Cerebellar nuclear complex (tissue), 1 donor: ENCODE measurements around the gene LRRTM2.
"Not testable (repeated sequence)": the region's sequence is repeated elsewhere in the genome, so short reads cannot be mapped to it uniquely, and the experiment has no call there.

Experiments used
- DNase-seq, 2 experiments: peaks; one replicate each; lab custom pipeline; 2025; lab: John Stamatoyannopoulos, UW

LRRTM2 gene

DNA sequence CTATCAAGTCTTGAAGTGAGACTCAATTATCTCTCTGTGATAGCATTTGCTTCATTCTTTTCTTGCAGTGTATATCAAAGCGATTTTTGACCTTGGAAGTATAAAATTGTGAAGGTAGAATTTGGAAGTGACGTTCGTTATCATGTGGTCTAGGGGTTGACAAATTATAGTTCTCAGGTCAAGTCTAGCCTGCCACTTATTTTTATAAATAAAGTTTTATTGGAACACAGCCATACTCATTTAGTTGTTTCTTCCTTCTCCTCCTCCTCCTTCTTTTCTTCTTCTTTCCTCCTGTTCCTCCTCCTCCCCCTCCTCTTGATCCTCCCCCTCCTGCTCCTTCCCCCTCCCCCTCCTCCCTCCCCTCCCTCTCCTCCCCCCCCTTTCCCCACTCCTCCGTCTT is 38.0 kb downstream of the LRRTM2 start:
- DNase-seq = no peak

DNA sequence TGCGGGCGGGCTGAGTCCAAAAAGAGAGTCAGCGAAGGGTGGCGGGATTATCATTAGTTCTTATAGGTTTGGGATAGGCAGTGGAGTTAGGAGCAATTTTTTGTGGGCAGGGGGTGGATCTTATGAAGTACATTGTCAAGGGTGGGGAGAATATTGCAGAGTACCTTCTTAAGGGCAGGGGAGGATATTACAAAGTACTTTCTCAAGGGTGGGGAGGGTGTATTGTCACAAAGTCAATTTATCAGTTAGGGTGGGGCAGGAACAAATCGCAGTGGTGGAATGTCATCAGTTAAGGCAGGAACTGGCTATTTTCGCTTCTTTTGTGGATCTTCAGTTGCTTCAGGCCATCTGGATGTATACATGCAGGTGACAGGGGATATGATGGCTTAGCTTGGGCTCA is 40.3 kb downstream of the LRRTM2 start:
- not testable (repeated sequence) for DNase-seq

DNA sequence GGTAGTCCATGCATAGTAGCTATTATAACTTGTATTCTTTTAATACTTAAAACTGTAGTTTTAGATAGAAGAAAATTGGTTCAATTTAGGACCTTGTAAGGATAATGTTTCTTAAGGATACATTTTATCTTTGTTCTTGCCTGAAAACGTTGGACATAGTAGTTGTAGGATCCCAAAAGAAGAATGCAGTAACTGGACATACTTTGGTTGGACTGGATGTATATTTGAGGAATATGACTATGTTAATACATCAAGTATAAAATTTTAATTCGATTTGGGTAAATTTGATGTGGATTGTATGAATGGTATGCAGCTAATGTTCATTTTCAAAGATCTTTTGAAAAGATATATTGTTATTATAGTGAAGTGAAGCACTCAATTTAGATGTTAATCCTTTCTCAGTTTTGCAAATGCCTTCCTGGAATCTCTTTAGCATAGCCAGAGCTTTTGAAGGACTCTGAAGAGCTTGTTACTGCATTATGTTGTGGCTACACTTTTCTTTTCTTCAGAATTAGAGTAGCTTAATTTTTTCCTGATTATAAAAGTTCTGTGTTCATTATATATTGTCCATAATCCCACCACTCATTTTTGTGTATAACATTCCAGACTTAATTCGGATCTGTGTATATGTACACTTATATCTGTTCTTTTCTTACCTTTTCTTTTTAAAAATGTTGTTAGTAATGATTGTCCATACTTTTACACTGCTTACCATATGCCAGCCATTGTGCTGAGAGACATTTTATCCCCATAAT is 41.2 kb downstream of the LRRTM2 start:
- no peak for DNase-seq

DNA sequence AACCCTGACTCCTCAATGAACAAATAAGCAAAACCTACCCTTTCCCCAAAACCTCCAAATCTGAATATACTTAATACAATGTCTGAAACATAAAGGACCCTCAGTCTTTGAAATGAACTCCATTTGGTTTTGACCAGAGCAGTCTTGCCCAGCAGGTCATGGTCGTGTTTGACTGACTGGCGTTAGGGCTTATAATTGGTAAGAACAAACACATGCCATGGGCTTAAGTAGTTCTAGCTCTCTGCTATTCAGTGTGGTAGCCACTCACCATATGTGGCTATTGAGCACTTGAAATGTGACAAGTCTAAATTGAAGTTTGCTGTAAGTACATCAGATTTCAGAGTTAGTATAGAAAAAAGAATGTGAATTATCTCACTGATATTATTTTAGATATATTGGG is 42.1 kb downstream of the LRRTM2 start:
- DNase-seq = no peak

DNA sequence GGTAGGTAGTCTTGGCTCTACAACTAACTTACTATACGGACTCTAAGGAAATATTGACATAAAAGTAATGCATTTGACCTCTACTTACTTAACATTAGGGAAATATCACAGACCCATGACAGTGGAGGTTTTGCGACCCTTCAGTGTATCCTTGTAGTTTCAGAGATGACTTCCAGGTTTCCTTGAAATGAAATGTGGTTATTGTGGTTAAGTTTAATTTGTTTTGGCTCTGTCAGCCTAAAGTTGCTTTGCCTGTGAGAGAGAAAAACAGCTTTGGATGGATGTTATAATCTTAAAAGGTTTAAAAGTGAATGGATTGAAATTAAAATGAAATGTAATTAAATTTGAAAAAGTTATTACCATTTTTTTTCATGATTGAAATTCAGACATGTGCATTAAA is 42.9 kb downstream of the LRRTM2 start:
- DNase-seq = no peak

DNA sequence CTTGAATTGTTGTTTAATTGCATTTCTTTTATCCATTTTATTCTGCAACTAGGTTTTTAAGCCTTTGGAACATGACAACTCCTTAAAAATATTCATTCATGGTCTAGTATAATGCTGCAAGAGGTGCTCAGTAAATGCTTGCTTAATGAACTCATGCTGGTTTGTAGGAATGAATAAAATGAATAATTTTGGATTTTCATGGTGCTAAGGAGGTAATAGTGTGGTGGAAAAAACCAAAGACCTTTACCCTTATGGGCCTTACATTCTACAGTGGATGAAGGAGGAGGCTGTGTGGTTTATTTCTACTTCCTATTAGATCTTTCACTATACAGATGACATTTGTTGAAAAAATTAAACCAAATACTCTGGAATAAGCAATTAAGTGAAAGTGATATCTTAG is 43.4 kb downstream of the LRRTM2 start:
- DNase-seq = no peak

DNA sequence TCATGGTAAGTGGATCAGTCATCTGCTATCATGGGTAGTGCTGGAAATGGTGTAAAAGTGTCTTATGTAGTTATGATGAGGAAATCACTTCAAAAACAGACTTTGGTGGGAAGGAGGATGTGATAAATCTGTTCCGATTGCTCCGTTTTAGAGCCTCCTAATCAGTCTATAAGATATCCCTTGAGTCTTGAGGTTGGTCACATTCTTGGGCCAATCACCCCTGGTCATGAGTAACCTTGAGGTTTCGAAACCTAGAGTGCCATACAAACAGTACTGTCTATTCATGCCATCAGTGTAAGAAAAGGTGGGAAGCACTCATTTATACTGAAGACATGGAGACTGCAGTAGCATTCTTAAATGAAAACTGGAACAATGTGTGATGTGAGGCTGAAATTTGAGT is 45.8 kb downstream of the LRRTM2 start:
- no peak for DNase-seq

DNA sequence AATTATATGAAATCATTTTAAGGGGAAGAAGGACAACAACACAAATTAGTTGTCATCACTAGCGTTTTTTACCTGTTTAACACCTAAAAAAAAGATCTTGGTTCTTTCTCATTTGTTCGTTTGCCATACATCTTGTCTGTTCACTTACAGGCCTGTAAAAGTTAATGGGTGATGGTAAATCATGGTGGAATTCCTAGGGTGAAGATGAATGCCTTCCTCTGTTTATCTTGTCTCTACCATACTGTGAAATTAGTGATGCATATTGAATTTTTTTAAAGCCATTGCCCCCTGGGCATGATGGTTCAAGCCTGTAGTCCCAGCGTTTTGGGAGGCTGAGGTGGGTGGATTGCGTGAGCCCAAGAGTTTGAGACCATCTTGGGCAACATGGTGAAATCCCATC is 46.6 kb downstream of the LRRTM2 start:
- DNase-seq = no peak

DNA sequence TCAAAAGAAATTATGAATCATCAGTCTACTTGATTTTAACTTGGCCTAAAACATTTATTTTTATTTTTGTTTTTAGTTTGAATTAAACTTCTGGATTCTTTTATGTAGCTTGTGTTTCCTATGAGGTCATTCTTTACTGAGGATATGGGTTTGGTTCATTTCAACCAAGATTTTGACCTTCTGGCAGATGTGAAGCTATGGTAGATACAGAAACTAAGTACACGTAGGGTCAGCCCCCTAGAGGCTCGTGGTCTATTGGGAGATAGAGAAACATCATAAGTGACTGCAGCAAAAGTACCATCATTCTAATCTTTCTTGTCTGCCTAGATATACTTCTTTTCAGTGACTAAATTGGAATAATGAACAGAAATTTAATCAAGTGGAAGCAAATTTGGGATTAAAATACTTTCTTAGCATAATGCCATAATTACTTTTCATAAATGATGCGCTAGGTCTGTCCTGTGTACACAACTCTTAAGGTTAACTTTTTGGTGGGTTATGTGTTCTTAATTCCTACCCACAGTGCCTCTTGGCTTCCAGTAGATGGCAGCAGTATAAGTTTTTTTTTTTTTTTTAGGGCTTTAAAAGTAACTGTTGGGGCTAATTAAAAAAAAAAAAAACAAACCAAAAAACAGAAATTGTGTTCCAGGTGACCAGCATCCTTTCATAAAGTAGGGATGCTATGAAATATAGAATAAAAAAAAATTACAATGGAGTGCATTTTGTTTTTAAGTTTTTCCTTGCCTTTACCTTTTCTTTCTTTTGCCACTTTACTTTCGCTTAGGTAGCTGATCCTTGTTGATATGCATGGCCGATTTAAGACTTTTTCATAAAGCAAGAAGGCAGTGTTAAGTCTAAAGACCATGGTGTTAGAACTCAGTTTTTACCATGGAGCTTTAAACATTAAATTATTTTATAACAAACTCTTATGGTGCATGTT is 49.9 kb downstream of the LRRTM2 start:
- no peak for DNase-seq

DNA sequence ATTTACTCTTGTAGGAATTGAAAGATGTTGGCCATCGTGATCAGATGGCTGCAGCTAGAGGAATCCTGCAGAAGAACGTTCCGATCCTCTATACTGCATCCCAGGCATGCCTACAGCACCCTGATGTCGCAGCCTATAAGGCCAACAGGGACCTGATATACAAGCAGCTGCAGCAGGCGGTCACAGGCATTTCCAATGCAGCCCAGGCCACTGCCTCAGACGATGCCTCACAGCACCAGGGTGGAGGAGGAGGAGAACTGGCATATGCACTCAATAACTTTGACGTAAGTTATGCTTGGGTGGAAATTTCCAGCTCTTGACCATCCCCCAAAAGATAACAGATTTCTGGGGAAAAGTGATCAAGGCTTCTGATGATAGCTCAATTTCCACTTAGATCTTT is 50.6 kb downstream of the LRRTM2 start:
- DNase-seq = no peak

DNA sequence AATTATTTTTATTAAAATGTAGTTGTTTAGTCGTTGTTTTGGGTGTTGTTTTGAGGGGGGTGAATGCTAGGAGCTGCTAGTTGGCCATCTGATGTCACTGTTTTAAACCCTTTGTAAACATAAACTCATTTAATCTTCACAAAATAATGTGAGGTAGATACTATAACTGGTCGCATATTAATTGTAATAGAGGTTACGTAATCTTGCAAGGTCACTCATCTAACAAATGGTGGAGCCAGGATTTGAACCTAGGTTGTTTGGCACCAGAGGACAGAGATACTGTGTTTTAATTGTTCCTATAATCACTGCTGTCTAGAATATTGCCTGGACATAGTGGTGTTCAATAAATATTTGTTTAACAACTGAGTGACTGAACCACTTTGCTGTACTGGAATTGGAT is 54.4 kb downstream of the LRRTM2 start:
- DNase-seq = no peak

DNA sequence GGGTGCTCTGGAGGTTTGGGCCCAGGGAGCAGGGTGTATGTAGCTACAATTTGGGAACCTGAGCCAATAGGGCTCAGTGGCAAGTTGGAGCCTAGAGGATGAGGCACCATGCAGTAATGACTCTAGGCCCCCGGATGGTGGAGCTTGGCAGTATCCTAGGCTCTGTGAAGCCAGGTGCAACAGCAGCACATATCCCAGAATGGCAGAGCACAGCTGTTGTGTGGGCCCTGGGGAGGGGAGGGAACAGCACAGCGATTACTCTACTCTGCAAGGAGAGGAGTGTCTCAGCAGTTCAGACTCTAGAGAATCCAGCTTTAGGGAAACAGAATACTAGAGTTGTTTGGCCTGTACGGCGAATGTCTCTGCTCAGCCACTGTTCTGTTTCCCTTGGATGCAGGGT is 56.1 kb downstream of the LRRTM2 start:
- no peak for DNase-seq
